ENCODE data around the gene UBE3C. TPM values are rescaled to one million over a fixed set of nuclear protein-coding genes. Genes with fewer than 3 reads are reported as not detected.

UBE3C gene
- polyA plus RNA-seq, 1 donor (not counting 4 experiments of a cell fraction or from before 2014, with no cell fraction given) = 89.3 TPM

- dilution Hi-C loops (cut with MboI; ENCODE audit: extremely low pct_ligation_motif_present, low sequenced_read_pairs) = no loop called here
- H3K4me2 ChIP-seq (ENCODE audit: control insufficient read depth, extremely low read depth, insufficient read depth, low read depth, low read length) = no peak overlapping the region
- H3K4me3 ChIP-seq (ENCODE audit: control insufficient read depth in 2 of 3, extremely low read depth in 1 of 3, insufficient read depth in 2 of 3, low read depth in 1 of 3, low read length in 3 of 3) = no peak overlapping the region
- DNase-seq (ENCODE audit: low read depth, low spot score) (no peak), FAIRE-seq (no peak)
- H4K20me1 ChIP-seq (ENCODE audit: control insufficient read depth, extremely low read depth, insufficient read depth, low read length) = no peaks in the 10 kb centered on the region
- no peaks in the 10 kb centered on the region for H3K79me2 ChIP-seq (ENCODE audit: control insufficient read depth, insufficient read depth, low read length)
- no peaks in the 10 kb centered on the region for H3K9me1 ChIP-seq (ENCODE audit: control insufficient read depth, extremely low read depth, insufficient read depth, low read length)
- no peak overlapping the region for H2AFZ ChIP-seq (ENCODE audit: control insufficient read depth, low read length)
- peaks cover 4 to 22% of the 10 kb centered on the region in 2 experiments for H3K36me3 ChIP-seq (ENCODE audit: control insufficient read depth in 2 of 2, extremely low read depth in 1 of 2, insufficient read depth in 2 of 2, low read length in 2 of 2)
- no peak for TF ChIP-seq CTCF (optimal IDR thresholded peaks at IDR 0.05 in 1 of 3, IDR thresholded peaks at IDR 0.05 in 1 of 3, conservative IDR thresholded peaks at IDR 0.05 in 1 of 3; ENCODE audit: extremely low read depth in 1 of 3, insufficient read depth in 2 of 3, low read length in 3 of 3)
- TF ChIP-seq EZH2 (IDR thresholded peaks at IDR 0.05; ENCODE audit: low read length) = no peak
- no peak overlapping the region for H3K9ac ChIP-seq (ENCODE audit: control insufficient read depth, extremely low read depth, insufficient read depth, low read length)
- H3K4me1 ChIP-seq (ENCODE audit: control insufficient read depth, extremely low read depth, insufficient read depth, low read length) = no peaks in the 10 kb centered on the region
- no peaks in the 10 kb centered on the region for H3K27me3 ChIP-seq (ENCODE audit: control insufficient read depth, extremely low read depth, insufficient read depth, low read length)
- H3K9me3 ChIP-seq (ENCODE audit: control insufficient read depth, low read depth, low read length) = no peaks in the 10 kb centered on the region
- no peak overlapping the region for H3K27ac ChIP-seq (ENCODE audit: control insufficient read depth, insufficient read depth, low read length)
Measured at GRCh38 chr7:157211690-157212089, 73.0 kb downstream of the UBE3C start.

GRCh38 chr7:157219154-157219553, 80.4 kb downstream of the UBE3C start:
- no peak for FAIRE-seq
- Histone ChIP-seq H3K79me2 (ENCODE audit: control insufficient read depth, insufficient read depth, low read length) (peaks cover 1% of the 10 kb centered on the region), H3K9me1 (ENCODE audit: control insufficient read depth, extremely low read depth, insufficient read depth, low read length) (no peaks in the 10 kb centered on the region), H3K9me3 (ENCODE audit: control insufficient read depth, low read depth, low read length) (no peaks in the 10 kb centered on the region), H3K27me3 (ENCODE audit: control insufficient read depth, extremely low read depth, insufficient read depth, low read length) (no peaks in the 10 kb centered on the region), H3K27ac (ENCODE audit: control insufficient read depth, insufficient read depth, low read length) (no peak overlapping the region), H3K4me2 (ENCODE audit: control insufficient read depth, extremely low read depth, insufficient read depth, low read depth, low read length) (no peak overlapping the region), H2AFZ (ENCODE audit: control insufficient read depth, low read length) (no peak overlapping the region), H3K4me1 (ENCODE audit: control insufficient read depth, extremely low read depth, insufficient read depth, low read length) (no peaks in the 10 kb centered on the region), H3K9ac (ENCODE audit: control insufficient read depth, extremely low read depth, insufficient read depth, low read length) (no peak overlapping the region), H3K36me3 (ENCODE audit: control insufficient read depth in 2 of 2, extremely low read depth in 1 of 2, insufficient read depth in 2 of 2, low read length in 2 of 2) (peaks cover 18 to 27% of the 10 kb centered on the region in 2 experiments), H3K4me3 (ENCODE audit: control insufficient read depth in 2 of 3, extremely low read depth in 1 of 3, insufficient read depth in 2 of 3, low read depth in 1 of 3, low read length in 3 of 3) (no peak overlapping the region), H4K20me1 (ENCODE audit: control insufficient read depth, extremely low read depth, insufficient read depth, low read length) (peaks cover 4% of the 10 kb centered on the region)
- no peak for DNase-seq (ENCODE audit: low read depth, low spot score)
- TF ChIP-seq CTCF (optimal IDR thresholded peaks at IDR 0.05 in 1 of 3, IDR thresholded peaks at IDR 0.05 in 1 of 3, conservative IDR thresholded peaks at IDR 0.05 in 1 of 3; ENCODE audit: extremely low read depth in 1 of 3, insufficient read depth in 2 of 3, low read length in 3 of 3) = no peak
- TF ChIP-seq EZH2 (IDR thresholded peaks at IDR 0.05; ENCODE audit: low read length) = no peak
- dilution Hi-C loops (cut with MboI; ENCODE audit: extremely low pct_ligation_motif_present, low sequenced_read_pairs) = no loop called here
